ENCODE measurements around the gene SNX5. TPM values are rescaled to one million over a fixed set of nuclear protein-coding genes. Genes with fewer than 3 reads are reported as not detected.
A peak's percentile ranks its signal among the peaks of the same experiment; 100 is the strongest.

SNX5 gene
- 238 and 248 TPM in 2 replicates for total RNA-seq

DNA sequence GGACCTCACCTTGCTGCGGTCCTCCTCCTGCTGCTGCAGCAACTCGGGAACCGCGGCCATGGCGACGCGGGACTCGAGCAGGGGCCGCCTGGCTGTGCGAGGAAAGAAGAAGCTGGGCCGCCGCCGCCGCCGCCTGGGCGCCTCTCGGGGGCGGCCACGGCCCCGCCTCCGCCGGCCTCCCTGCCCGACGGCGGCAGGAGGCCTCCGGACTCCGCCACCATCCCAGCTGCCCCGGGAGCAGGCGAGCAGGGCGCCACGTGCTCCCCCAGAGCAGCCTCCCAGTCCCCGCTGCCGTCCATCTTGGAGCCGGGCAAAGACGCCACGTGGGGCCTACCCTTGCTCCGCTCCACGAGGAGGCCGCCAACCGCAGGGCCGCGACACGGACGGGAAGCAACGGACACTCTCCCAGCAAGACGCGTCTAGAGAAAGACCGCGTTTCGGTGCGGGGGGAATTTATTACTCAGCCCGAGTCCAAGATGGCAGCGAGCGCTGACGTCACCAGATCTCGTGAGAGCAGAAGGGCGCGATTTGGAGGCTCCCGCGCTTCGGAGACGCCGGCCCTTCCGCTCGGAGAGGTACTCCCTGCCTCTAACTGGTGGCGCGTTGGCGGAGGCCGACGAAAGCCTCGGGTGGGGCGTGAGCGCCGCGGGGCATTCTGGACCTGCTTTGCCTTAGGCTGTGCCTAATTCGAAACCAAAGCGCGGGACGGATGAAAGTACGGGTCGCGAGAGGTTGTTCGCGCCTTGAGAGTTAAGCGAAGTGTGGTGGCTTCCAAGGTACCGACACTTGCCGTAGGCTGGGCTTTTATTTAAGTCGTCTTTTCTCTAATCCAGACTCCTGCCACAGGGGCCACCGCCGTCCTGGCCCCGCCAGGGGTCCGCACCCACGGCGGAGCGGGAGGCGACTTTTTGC is at the start of gene SNX5, which contains the start of gene MGME1:
Gene SNX5 (minus strand): TSS at position 429 of the 912 bp plus-strand sequence. CDS start 369 bp downstream, at position 60.
Gene MGME1 (plus strand): TSS at position 653 of the 912 bp plus-strand sequence. CDS start 842 bp downstream, outside the sequence.
- H3K36me3 Mint-ChIP-seq (ENCODE audit: low read depth): peaks cover 59% of the 10 kb centered on the region
- peak; percentile 100 for DNase-seq (ENCODE audit: low spot score)
- intact Hi-C loops (cut with micrococcal nuclease): loop anchor here (1.0 to 10.0 kb wide), 16 partner anchors 7 to 1391 kb away; partner anchors contain the start of genes BFSP1, DSTN, DZANK1 and POLR3F
- H3K4me3 Mint-ChIP-seq: peak within 1 kb of the TSS; percentile 99
- no peaks in the 10 kb centered on the region for H3K27me3 Mint-ChIP-seq (ENCODE audit: insufficient read depth)
- peak within 1 kb of the TSS; percentile 98 for H3K27ac Mint-ChIP-seq
- H3K9me3 Mint-ChIP-seq: no peaks in the 10 kb centered on the region
- H3K4me1 Mint-ChIP-seq (ENCODE audit: low read depth): peaks cover 62% of the 10 kb centered on the region

DNA sequence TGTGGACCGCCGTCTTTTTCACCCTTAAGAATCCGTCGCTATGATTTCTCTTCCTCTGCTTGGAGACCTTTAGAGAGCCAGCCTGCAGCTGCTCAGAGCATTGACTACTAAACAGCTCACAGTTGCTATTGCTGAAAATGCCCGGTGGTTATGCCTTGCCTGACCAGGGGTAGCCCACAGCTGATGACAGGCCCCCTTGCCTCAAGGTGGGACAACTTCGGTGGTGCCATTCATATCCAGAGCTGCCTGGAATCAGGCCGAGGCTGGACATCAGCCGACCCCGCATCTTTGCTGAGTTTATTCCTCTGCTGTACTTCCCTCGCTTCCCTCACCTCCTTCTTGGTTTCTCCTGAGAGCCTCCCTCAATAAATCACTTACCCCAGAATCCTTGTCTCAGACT is 49.5 kb upstream of the SNX5 start:
- H3K27me3 Mint-ChIP-seq (ENCODE audit: insufficient read depth): peaks cover 2% of the 10 kb centered on the region
- intact Hi-C loops (cut with micrococcal nuclease): no loop called here
- no peak for DNase-seq (ENCODE audit: low spot score)

DNA sequence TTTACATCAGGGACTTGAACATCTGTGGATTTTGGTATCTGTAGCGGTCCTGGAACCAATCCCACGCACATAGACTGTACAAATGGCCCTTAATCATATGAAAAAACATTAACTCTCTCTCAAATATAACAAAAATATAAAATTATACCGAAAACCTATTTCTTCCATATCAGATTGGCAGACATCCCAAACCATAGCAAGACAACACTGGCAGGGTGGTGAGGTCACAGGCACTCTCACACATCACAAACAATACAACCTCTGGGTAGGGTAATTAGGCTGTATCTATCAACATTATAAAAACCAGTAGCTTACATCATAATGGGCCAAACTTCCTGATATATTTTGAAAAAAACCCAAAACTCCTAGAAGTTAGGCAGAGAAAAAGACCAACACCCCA is 48.2 kb upstream of the SNX5 start:
- Mint-ChIP-seq H3K9me3 (no peaks in the 10 kb centered on the region), H3K4me1 (ENCODE audit: low read depth) (no peaks in the 10 kb centered on the region), H3K27me3 (ENCODE audit: insufficient read depth) (peaks cover 2% of the 10 kb centered on the region), H3K36me3 (ENCODE audit: low read depth) (no peaks in the 10 kb centered on the region), H3K4me3 (no peak overlapping the region), H3K27ac (no peak overlapping the region)
- no peak for DNase-seq (ENCODE audit: low spot score)
- intact Hi-C loops (cut with micrococcal nuclease): no loop called here

More for the DNA sequence above, 49.5 kb upstream of the SNX5 start:
- Mint-ChIP-seq H3K9me3 (no peaks in the 10 kb centered on the region), H3K4me1 (ENCODE audit: low read depth) (no peaks in the 10 kb centered on the region), H3K36me3 (ENCODE audit: low read depth) (no peaks in the 10 kb centered on the region), H3K27ac (no peak overlapping the region), H3K4me3 (no peak overlapping the region)

DNA sequence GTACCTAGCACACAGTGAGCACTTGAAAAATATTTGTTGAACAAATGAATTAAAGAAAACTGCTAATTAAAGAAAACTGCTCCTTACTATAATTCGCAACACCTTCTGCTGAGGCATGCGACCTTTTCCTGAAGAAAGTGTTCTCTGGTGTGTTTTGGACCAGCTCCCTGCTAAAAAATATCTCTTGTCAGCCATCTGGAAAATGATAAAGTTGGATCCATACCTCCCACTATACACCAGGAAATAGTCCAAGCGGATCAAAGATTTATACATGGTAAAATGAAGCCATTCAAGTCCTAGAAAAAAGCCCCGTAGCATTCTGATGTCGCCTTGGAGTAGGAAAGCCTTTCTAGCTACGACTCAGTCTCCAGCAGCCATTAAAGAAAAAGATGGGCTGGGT is 45.8 kb upstream of the SNX5 start:
- H3K27me3 Mint-ChIP-seq (ENCODE audit: insufficient read depth): no peaks in the 10 kb centered on the region
- H3K36me3 Mint-ChIP-seq (ENCODE audit: low read depth): no peaks in the 10 kb centered on the region
- DNase-seq (ENCODE audit: low spot score): no peak
- intact Hi-C loops (cut with micrococcal nuclease): no loop called here
- H3K9me3 Mint-ChIP-seq: no peaks in the 10 kb centered on the region
- H3K4me1 Mint-ChIP-seq (ENCODE audit: low read depth): no peaks in the 10 kb centered on the region
- no peak overlapping the region for H3K27ac Mint-ChIP-seq
- H3K4me3 Mint-ChIP-seq: no peak overlapping the region

DNA sequence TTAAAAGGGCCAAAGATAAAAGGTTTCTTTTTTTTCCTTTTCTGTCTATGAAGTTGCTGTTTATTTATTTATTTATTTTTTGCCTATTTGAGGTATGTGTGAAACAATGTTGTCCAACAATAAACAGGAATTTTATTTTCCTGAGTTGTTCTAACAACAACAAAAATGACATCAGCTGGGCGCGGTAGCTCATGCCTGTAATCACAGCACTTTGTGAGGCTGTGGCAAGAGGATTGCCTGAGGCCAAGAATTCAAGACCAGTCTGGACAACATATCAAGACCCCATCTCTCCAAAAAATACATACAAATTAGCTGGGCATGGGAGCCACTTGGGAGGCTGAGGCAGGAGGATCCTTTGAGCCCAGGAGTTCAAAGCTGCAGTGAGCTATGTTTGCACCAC is 44.3 kb upstream of the SNX5 start:
- Mint-ChIP-seq H3K27me3 (ENCODE audit: insufficient read depth) (no peaks in the 10 kb centered on the region), H3K27ac (no peak overlapping the region), H3K36me3 (ENCODE audit: low read depth) (no peaks in the 10 kb centered on the region), H3K4me3 (no peak overlapping the region), H3K9me3 (no peaks in the 10 kb centered on the region), H3K4me1 (ENCODE audit: low read depth) (no peaks in the 10 kb centered on the region)
- intact Hi-C loops (cut with micrococcal nuclease): no loop called here
- no peak for DNase-seq (ENCODE audit: low spot score)

DNA sequence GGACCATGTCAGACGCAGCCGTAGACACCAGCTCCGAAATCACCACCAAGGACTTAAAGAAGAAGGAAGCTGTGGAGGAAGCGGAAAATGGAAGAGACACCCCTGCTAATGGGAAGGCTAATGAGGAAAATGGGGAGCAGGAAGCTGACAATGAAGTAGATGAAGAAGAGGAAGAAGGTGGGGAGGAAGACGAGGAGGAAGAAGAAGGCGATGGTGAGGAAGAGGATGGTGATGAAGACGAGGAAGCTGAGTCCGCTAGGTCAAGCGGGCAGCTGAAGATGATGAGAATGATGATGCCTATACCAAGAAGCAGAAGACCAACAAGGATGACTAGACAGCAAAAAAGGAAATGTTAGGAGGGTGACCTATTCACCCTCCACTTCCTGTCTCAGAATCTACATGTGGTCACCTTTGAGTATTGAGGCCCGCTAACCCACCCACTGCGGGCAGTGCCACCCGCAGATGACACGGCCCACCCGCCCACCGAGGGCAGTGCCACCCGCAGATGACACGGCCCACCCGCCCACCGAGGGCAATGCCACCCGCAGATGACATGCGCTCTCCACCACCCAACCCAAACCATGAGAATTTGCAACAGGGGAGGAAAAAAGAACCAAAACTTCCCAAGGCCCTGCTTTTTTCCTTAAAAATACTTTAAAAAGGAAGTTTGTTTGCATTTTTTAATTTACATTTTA is 43.5 kb upstream of the SNX5 start:
- no peak overlapping the region for H3K27ac Mint-ChIP-seq
- intact Hi-C loops (cut with micrococcal nuclease): no loop called here

DNA sequence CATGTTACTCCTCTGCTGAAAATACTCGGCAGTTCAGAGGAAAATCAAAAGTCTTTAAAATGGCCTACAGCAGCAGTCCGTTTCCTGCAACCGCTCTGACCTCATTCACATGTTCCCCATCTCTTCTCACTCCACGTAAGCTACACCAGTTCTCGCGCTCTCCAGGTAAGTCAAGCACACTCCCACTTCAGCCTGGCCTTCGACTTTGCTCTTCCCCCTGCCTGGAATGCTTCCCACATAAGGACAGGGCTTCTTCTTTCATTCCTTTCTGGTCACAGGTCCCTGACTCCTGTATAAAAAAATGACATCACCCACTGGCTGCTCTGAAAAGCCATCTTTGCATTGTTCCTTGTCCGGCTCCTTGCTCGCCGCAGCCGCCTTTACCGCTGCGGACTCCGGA is 42.9 kb upstream of the SNX5 start:
- Mint-ChIP-seq H3K27ac (no peak overlapping the region), H3K27me3 (ENCODE audit: insufficient read depth) (no peaks in the 10 kb centered on the region), H3K36me3 (ENCODE audit: low read depth) (no peaks in the 10 kb centered on the region), H3K4me1 (ENCODE audit: low read depth) (no peaks in the 10 kb centered on the region), H3K9me3 (no peaks in the 10 kb centered on the region), H3K4me3 (no peak overlapping the region)
- intact Hi-C loops (cut with micrococcal nuclease): no loop called here
- DNase-seq (ENCODE audit: low spot score): no peak

More for the DNA sequence above, 43.5 kb upstream of the SNX5 start:
- no peaks in the 10 kb centered on the region for H3K9me3 Mint-ChIP-seq
- no peaks in the 10 kb centered on the region for H3K36me3 Mint-ChIP-seq (ENCODE audit: low read depth)
- H3K27me3 Mint-ChIP-seq (ENCODE audit: insufficient read depth): no peaks in the 10 kb centered on the region
- H3K4me3 Mint-ChIP-seq: no peak overlapping the region
- H3K4me1 Mint-ChIP-seq (ENCODE audit: low read depth): no peaks in the 10 kb centered on the region
- no peak for DNase-seq (ENCODE audit: low spot score)

DNA sequence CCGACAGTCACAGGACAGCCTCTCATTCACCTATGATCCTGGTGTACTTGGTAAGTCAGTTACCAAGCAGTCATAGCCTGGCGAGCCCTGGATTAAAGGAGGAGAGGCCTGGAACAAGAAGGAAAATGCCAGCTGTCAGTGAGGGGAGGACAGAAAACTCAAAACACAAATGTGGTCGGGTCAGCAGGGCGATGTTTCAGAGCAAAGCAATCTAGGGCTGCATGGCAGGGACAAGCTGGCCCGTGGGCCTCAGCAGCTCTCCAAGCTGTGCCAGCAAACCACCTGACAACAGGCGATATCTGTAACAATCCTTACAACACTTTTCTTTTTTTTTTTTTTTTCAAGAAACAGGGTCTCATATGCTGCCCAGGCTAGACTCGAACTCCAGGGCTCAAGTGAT is 40.5 kb upstream of the SNX5 start:
- H3K27me3 Mint-ChIP-seq (ENCODE audit: insufficient read depth): no peaks in the 10 kb centered on the region
- intact Hi-C loops (cut with micrococcal nuclease): no loop called here
- H3K9me3 Mint-ChIP-seq: no peaks in the 10 kb centered on the region
- H3K4me1 Mint-ChIP-seq (ENCODE audit: low read depth): no peaks in the 10 kb centered on the region
- H3K27ac Mint-ChIP-seq: no peak overlapping the region
- no peak for DNase-seq (ENCODE audit: low spot score)
- no peaks in the 10 kb centered on the region for H3K36me3 Mint-ChIP-seq (ENCODE audit: low read depth)
- no peak overlapping the region for H3K4me3 Mint-ChIP-seq

DNA sequence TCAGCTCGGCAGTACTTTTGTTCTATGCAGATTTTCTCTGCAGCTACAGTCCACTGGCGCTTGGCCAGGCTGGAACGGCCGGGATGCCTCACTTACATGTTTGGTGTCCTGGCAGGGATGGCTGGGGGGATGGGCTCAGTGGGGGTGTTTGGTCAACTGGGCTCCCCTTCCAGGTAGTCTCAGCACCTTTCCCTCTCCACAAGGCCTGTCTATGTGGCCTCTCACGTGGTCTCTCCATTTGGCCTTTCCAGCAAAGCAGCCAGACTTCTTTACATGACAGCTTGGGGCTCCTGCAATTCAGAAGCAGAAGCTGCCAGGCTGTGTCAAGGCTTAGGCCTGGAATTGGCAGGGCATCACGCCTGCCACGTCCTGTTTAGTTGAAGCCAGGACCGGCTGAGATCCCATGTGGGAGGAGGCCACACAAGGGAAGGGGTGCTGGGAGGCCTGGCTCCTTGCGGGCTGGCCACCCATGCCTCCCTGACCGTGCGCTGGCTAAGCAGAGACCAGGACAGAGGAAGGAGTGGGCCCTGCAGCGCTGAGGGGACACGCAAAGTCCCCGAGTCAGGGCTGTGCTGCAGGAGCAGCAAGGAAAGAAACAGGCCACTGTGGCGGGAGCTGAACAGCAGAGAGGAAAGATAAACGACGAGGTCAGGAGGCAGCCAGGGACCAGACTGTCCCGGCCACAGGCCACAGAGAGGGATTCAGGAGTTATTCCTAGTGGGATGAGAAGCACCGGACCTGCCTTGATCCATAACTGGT is 39.1 kb upstream of the SNX5 start:
- no peak overlapping the region for H3K27ac Mint-ChIP-seq
- intact Hi-C loops (cut with micrococcal nuclease): no loop called here
- no peak overlapping the region for H3K4me3 Mint-ChIP-seq
- no peaks in the 10 kb centered on the region for H3K4me1 Mint-ChIP-seq (ENCODE audit: low read depth)
- DNase-seq (ENCODE audit: low spot score): no peak
- H3K9me3 Mint-ChIP-seq: no peaks in the 10 kb centered on the region
- no peaks in the 10 kb centered on the region for H3K36me3 Mint-ChIP-seq (ENCODE audit: low read depth)
- H3K27me3 Mint-ChIP-seq (ENCODE audit: insufficient read depth): no peaks in the 10 kb centered on the region

DNA sequence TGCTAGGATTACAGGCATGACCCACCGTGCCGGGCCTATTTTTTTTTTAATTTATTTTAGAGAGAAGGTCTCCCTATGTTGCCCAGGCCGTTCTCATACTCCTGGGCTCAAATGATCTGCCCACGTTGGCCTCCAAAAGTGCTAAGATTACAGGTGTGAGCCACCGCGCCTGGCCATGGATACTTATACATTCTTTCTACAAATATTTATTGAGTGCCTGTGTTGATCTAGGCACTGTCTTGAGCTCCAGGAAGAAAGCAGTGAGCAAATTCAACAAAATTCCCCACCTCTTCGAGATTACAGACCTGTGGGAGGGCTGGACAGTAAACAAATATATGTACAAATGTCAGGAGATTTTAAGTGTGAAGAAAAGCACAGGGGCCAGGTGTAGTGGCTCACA is 38.1 kb upstream of the SNX5 start:
- Mint-ChIP-seq H3K27me3 (ENCODE audit: insufficient read depth) (no peaks in the 10 kb centered on the region), H3K36me3 (ENCODE audit: low read depth) (no peaks in the 10 kb centered on the region), H3K9me3 (no peaks in the 10 kb centered on the region), H3K4me3 (no peak overlapping the region), H3K27ac (no peak overlapping the region), H3K4me1 (ENCODE audit: low read depth) (no peaks in the 10 kb centered on the region)
- no peak for DNase-seq (ENCODE audit: low spot score)
- intact Hi-C loops (cut with micrococcal nuclease): no loop called here

DNA sequence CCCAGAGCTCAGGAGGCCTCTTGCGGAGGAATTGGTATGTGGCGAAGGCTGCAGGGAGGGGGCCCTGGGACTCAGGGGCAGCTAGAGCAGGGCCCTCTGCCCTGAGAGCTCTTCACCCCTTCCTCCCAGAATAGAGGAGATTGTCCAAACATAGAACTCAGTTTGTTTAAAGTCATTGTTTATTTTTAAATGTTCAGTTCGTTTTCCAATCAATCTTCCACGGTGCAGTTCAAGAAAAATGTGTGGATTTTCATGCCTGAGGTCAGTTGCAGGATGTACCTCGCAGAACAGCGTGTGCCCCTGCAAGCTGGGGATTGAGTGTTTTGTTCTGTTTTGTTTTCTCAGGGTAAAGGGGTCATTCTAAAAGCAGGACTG is 37.4 kb upstream of the SNX5 start:
- no peaks in the 10 kb centered on the region for H3K4me1 Mint-ChIP-seq (ENCODE audit: low read depth)
- no peaks in the 10 kb centered on the region for H3K9me3 Mint-ChIP-seq
- intact Hi-C loops (cut with micrococcal nuclease): no loop called here

DNA sequence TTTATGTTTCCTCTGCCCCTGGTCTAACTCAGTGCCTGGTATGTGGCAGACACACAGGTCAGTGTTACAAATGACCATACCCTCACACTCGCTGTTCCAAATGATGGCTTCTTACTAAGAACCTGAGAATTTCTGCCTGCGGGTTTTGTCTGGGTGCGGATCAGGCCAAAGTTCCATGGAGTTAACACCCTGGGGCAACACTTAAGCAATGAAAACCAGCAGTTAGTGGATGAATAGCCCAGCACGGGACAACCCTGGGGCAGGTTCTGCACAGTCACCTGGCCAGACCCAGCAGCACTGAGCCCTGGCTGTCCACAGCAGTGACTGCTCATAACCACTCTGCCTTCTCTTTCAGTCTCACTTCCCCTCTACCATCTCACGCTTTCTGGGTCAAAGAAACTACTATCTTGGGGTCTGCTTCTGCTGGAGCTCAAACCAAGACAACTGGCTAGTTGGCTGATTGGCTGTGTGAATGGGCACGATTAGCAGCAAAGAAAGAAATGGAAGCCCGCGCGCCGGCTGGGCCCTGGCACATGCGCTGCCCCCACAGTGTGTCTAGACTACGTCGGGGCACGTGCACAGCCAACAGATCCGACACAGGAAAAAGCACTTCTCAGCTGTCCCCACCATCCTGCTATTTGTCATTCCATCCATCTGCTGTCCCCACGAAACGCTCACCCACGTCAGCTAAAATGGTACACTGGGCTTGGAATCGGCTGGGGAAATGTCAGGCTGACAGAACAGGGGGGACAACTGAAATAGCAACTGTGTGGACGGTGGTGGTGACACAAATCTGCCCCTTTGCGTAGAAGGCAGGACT is 36.8 kb upstream of the SNX5 start:
- Mint-ChIP-seq H3K4me3 (no peak overlapping the region), H3K27ac (no peak overlapping the region), H3K4me1 (ENCODE audit: low read depth) (no peaks in the 10 kb centered on the region), H3K9me3 (no peaks in the 10 kb centered on the region), H3K36me3 (ENCODE audit: low read depth) (no peaks in the 10 kb centered on the region), H3K27me3 (ENCODE audit: insufficient read depth) (peaks cover 1% of the 10 kb centered on the region)
- intact Hi-C loops (cut with micrococcal nuclease): no loop called here
- DNase-seq (ENCODE audit: low spot score): no peak

More for the DNA sequence above, 37.4 kb upstream of the SNX5 start:
- Mint-ChIP-seq H3K27me3 (ENCODE audit: insufficient read depth) (no peaks in the 10 kb centered on the region), H3K4me3 (no peak overlapping the region), H3K36me3 (ENCODE audit: low read depth) (no peaks in the 10 kb centered on the region), H3K27ac (no peak overlapping the region)
- DNase-seq (ENCODE audit: low spot score): no peak
